Astrocyte of the spinal cord (primary cell): ENCODE results near the gene C10orf90.

ENCODE experiments used
- DNase-seq: peaks from one replicate; pipeline ENCODE4 v3.0.0; 2011; ENCODE audit warnings: low read depth, low spot score
- H3K4me3 ChIP-seq: 2 replicates; pipeline ENCODE4 v1.5.1; 2011; ENCODE audit warnings: low read depth, mild to moderate bottlenecking, low read length, moderate library complexity
- in situ Hi-C: cut with HindIII; loops from 2 replicates; pipeline ENCODE4 v1.10.0; 2017; ENCODE audit warnings: low sequenced_read_pairs
- TF ChIP-seq, protein P1 (sequence below): IDR thresholded peaks from 2 replicates; pipeline ENCODE4 v1.5.1; 2012; ENCODE audit warnings: low read depth, mild to moderate bottlenecking, low read length, inconsistent platforms

C10orf90 gene

DNA sequence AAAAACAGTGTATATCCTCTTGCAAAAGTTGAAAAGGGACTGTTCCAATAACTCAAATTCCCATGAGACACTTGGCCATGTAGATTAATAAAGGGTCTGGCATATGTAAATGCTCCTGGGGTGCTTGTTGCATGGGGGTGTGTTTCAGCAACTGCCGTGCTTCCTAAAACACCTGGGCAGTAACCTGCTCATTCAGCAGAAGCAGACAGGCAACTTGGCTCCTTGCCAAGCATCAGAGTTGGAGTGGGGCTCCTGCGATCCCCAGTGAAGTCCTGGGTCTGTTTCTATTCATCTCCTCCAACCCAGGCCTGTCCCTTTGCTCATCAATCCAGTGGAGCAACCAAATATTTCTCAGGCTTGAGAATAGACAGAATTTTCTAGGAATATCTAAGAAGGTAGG, 240.0 kb downstream of the C10orf90 start:
- TF ChIP-seq, protein P1, sequence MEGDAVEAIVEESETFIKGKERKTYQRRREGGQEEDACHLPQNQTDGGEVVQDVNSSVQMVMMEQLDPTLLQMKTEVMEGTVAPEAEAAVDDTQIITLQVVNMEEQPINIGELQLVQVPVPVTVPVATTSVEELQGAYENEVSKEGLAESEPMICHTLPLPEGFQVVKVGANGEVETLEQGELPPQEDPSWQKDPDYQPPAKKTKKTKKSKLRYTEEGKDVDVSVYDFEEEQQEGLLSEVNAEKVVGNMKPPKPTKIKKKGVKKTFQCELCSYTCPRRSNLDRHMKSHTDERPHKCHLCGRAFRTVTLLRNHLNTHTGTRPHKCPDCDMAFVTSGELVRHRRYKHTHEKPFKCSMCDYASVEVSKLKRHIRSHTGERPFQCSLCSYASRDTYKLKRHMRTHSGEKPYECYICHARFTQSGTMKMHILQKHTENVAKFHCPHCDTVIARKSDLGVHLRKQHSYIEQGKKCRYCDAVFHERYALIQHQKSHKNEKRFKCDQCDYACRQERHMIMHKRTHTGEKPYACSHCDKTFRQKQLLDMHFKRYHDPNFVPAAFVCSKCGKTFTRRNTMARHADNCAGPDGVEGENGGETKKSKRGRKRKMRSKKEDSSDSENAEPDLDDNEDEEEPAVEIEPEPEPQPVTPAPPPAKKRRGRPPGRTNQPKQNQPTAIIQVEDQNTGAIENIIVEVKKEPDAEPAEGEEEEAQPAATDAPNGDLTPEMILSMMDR, result no peak
- no peak overlapping the region for H3K4me3 ChIP-seq
- in situ Hi-C loops, result no loop called here
- DNase-seq, result no peak

DNA sequence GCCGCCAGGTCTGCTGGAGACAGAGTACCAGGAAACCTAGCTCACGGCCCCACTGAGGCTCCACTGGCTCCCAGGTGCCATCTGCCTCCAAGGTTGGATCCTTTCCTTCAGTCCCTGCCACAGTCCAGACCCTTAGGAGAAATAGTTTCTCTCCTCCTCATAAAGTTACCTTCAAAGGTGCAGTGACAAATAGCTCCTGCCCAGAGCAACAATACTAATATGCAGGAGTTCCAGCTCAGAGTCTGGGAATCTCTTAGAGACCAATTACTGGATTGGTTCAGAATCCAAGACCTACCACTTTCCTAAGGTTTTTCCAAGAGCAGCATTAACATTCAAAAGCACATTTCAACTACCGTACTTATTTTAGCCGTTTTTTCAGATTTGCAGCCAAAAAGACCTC, 241.2 kb downstream of the C10orf90 start:
- in situ Hi-C loops, result no loop called here
- no peak overlapping the region for H3K4me3 ChIP-seq

DNA sequence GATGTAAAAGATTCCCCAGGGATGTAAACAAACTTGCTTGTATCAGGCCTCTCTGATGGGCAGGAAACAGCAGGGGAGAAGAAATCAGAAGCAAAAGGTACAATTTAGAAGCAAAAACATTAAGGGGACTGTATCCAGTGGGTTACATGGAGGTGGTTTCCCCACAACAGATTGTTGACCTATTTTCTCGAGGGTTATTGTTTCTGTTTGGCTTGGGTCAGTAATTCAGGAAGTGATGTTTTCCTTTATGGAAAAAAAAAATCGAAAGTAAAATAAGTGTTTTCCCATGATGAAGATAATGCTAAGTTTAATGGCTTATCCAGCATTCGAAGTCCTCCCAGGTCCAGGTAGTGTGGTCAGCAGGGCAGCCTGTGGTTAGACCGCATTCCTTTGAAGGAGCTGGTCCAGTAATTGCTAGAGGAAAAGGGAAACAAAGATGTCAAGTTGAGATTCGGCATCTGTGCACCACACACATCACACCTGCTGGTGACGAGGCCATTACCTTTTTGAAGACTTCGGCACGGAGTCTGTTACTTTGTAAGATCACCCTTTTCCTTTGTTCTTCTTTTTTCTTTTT, 244.9 kb downstream of the C10orf90 start:
- peak; percentile 22 for DNase-seq
- no peak overlapping the region for H3K4me3 ChIP-seq
- in situ Hi-C loops, result no loop called here
- TF ChIP-seq, protein P1, result no peak

More for the DNA sequence above, 241.2 kb downstream of the C10orf90 start:
- no peak for DNase-seq
- TF ChIP-seq, protein P1, result no peak

DNA sequence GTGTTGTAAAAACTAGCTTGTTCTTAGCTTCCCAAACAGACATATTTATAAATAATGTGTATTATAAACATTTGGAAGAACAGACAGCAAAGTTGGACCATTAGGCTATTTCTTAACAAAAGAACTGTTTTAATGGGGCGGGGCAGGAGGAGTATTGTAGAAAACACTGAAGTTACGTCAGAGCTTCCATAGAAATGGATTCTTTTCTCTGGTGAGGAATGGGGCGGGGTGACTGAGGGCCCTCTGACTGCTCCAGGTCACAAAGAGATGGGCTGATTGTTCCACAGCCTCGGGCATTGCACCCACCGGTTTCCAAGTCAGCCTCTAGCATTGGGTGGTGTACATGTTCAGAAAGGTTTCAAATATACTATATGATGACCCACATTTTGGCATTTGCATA, 245.5 kb downstream of the C10orf90 start:
- in situ Hi-C loops, result no loop called here
- no peak for DNase-seq
- TF ChIP-seq, protein P1, result no peak
- H3K4me3 ChIP-seq, result no peak overlapping the region

DNA sequence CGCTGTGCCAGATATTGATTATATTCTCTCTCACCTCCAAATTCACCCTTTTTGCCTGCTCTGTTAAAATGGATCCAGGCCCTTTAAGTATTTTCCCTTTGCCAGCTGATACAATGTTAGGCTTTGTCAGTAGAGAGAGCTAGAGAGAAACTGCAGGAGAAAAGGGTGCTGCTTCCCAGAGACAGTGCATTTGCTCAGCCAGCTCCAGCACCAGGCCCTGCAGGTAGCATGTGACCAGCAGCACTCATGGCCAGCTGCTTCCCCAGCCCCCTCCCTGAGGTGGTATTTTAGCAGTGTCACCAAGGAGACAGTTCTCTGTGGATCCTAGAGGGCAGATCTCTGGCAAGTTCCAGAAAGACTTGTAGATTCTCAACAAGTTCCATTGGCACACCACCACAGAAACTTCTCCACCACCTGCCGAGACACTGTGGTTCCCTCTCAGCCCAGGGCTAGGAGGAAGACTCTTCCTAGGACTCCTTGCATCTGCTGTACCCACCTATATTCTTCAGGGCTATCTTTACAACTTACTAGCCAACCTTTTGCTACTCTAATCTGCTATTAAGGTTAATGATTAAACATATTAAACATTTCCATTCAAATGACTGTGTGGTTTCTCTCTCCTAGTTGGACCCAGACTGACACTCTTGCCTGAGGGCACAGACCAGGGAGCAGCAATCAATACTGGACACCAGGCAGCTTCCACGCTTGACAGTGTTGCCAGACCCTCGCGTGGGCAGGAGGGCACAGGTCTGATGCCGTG, 246.6 kb downstream of the C10orf90 start:
- in situ Hi-C loops, result no loop called here
- DNase-seq, result no peak
- no peak overlapping the region for H3K4me3 ChIP-seq
- TF ChIP-seq, protein P1, result no peak

DNA sequence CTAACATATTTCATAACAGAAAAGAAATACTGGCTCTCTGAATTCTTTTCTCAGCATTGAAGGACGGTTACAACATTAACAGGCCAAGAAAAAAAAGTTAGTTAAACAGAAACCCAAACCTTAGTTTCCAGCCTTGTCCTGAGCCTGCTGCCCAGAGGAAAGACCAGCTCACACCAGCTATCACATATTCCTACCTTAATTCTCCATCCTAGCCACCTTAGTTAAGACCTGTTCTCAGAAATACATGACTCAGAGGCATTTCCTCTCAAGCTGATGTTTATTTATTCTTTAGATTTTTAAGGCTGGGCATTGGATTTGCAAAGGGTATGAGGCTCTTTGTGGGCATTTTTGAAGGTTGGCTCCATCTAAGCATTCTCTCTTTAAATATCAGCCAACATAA, 247.9 kb downstream of the C10orf90 start:
- TF ChIP-seq, protein P1, result no peak
- in situ Hi-C loops, result no loop called here
- peak; percentile 49 for DNase-seq
- H3K4me3 ChIP-seq, result no peak overlapping the region
